Left lung (tissue), 10 donors: ENCODE results near the gene FYB1. TPM values are rescaled to one million over a fixed set of nuclear protein-coding genes. Genes with fewer than 3 reads are reported as not detected.

Experiments
- ATAC-seq: fragments of 200-7000 bp; cut with Tn5 transposase; one replicate; pipeline ENCODE4 v1.9.1; 2020; ENCODE audit warnings: moderate library complexity
- DNase-seq, 4 donors: peaks; one replicate each; pipeline ENCODE4 v3.0.0-alpha.2; 2013 to 2020
- H3K27ac ChIP-seq, 2 donors: fragments of 200-600 bp; sonication (generic) in 1 of 2; one replicate each; pipeline versions ENCODE4 v1.5.0 to v1.8.0; 2020 to 2021
- H3K27me3 ChIP-seq, 2 donors: fragments of 200-600 bp; sonication (generic) in 1 of 2; one replicate each; pipeline versions ENCODE4 v1.5.0 to v1.8.0; 2020 to 2021
- H3K36me3 ChIP-seq, 2 donors: fragments of 200-600 bp; sonication (generic) in 1 of 2; one replicate each; pipeline versions ENCODE4 v1.5.0 to v1.8.0; 2020 to 2021
- H3K4me1 ChIP-seq, 2 donors: fragments of 200-600 bp; one replicate each; pipeline ENCODE4 v1.8.0; 2021
- H3K4me3 ChIP-seq, 2 donors: fragments of 200-600 bp; sonication (generic) in 1 of 2; one replicate each; pipeline versions ENCODE4 v1.5.0 to v1.8.0; 2020 to 2021; ENCODE audit warnings: mild to moderate bottlenecking in 1 of 2
- H3K9me3 ChIP-seq, 2 donors: fragments of 200-600 bp; sonication (generic) in 1 of 2; one replicate each; pipeline versions ENCODE4 v1.5.0 to v1.8.0; 2020 to 2021
- CTCF ChIP-seq, 2 donors: fragments of 200-600 bp; sonication (generic) in 1 of 2; IDR thresholded peaks; one replicate each; pipeline versions ENCODE4 v1.5.0 to v1.8.0; 2021; ENCODE audit warnings: antibody characterized with exemption in 2 of 2
- intact Hi-C, 2 donors: fragments of 100-400 bp; cut with DNase I; formaldehyde crosslinking; loops; one replicate each; pipeline versions ENCODE4 v1.11.2 to v1.14.2; 2022
- polyA plus RNA-seq, 6 donors: library from polyadenylated mRNA; unstranded; fragments of 120-200 nt; gene quantifications; one replicate each; pipeline ENCODE4 v1.2.1, GENCODE V29; 2013; ENCODE audit not compliant: insufficient read length in 6 of 6
- total RNA-seq, 2 donors: library from RNA; stranded (reverse); fragmentation: NEBNext Ultra II Directional; extraction: Animal tissue kit (Norgen Biotek cat#: 25700); gene quantifications; one replicate each; pipeline ENCODE4 v1.2.1, GENCODE V29; 2021
- donor health status: DM: no; HTN: yes; CAD: no.
- donor health status: DM: no; HTN: no; CAD: no.

The FYB1 gene
- total and polyA plus RNA-seq, 8 donors, result 3.4 to 93.7 (median 4.4) TPM

- Histone ChIP-seq H3K36me3 (peaks cover 0 to 8% of the 10 kb centered on the region in 2 donors), H3K27me3 (no peaks in the 10 kb centered on the region), H3K4me1 (peaks cover 0 to 23% of the 10 kb centered on the region in 2 donors), H3K9me3 (no peaks in the 10 kb centered on the region), H3K27ac (no peak overlapping the region), H3K4me3 (no peak overlapping the region)
- intact Hi-C loops, result no loop called here
- TF ChIP-seq CTCF (IDR thresholded peaks at IDR 0.05), result no peak
- ATAC-seq (no peak), DNase-seq (no peak)
These were observed 52.0 kb downstream of the FYB1 start for GRCh38 chr5:39167141-39167971.

- no peak for TF ChIP-seq CTCF (IDR thresholded peaks at IDR 0.05)
- peak overlapping the region in 1 of 2 donors; percentile 35 for H3K27ac ChIP-seq
- intact Hi-C loops, result no loop called here
- no peaks in the 10 kb centered on the region for H3K9me3 ChIP-seq
- H3K4me1 ChIP-seq, result peaks cover 0 to 23% of the 10 kb centered on the region in 2 donors
- H3K4me3 ChIP-seq, result no peak overlapping the region
- ATAC-seq (no peak), DNase-seq (no peak)
- no peaks in the 10 kb centered on the region for H3K27me3 ChIP-seq
- H3K36me3 ChIP-seq, result no peaks in the 10 kb centered on the region
These were observed 54.6 kb downstream of the FYB1 start for GRCh38 chr5:39164529-39165402.

GRCh38 chr5:39164016-39164415, 55.3 kb downstream of the FYB1 start:
- Histone ChIP-seq H3K36me3 (no peaks in the 10 kb centered on the region), H3K27ac (no peak overlapping the region), H3K4me1 (peaks cover 0 to 30% of the 10 kb centered on the region in 2 donors), H3K9me3 (no peaks in the 10 kb centered on the region), H3K27me3 (no peaks in the 10 kb centered on the region), H3K4me3 (no peak overlapping the region)
- peak in 2 of 4 donors; percentile 40 to 74 for DNase-seq
- intact Hi-C loops, result no loop called here
- no peak for TF ChIP-seq CTCF (IDR thresholded peaks at IDR 0.05)
- ATAC-seq, result peak; percentile 47

GRCh38 chr5:39161578-39161977, 57.8 kb downstream of the FYB1 start:
- Histone ChIP-seq H3K27me3 (no peaks in the 10 kb centered on the region), H3K27ac (no peak overlapping the region), H3K9me3 (no peaks in the 10 kb centered on the region), H3K4me3 (no peak overlapping the region), H3K4me1 (peaks cover 0 to 41% of the 10 kb centered on the region in 2 donors), H3K36me3 (no peaks in the 10 kb centered on the region)
- intact Hi-C loops, result no loop called here
- ATAC-seq (no peak), DNase-seq (no peak)
- no peak for TF ChIP-seq CTCF (IDR thresholded peaks at IDR 0.05)
